BE2C (cell line): ENCODE results near the gene TOP3B.
"Not testable (repeated sequence)": the region's sequence is repeated elsewhere in the genome, so short reads cannot be mapped to it uniquely, and the experiment has no call there.

ENCODE experiments used
- DNase-seq: peaks from one replicate; pipeline ENCODE4 v3.0.0-alpha.2; 2020
- H3K27me3 ChIP-seq: fragments of 250-450 bp; sonication (Bioruptor Pico); 2 replicates; pipeline ENCODE4 v1.5.1; 2020; ENCODE audit warnings: mild to moderate bottlenecking
- H3K36me3 ChIP-seq: fragments of 250-450 bp; sonication (Bioruptor Pico); 2 replicates; pipeline ENCODE4 v1.5.1; 2020; ENCODE audit warnings: mild to moderate bottlenecking
- H3K4me1 ChIP-seq: fragments of 250-450 bp; sonication (Bioruptor Pico); 2 replicates; pipeline ENCODE4 v1.5.1; 2020
- H3K4me3 ChIP-seq: 2 replicates; pipeline ENCODE4 v1.5.1; 2011; ENCODE audit warnings: low read depth, low read length
- H3K9me3 ChIP-seq: fragments of 250-450 bp; sonication (Bioruptor Pico); 2 replicates; pipeline ENCODE4 v1.5.1; 2020
- CTCF ChIP-seq: IDR thresholded peaks from 2 replicates; pipeline ENCODE4 v1.5.1; 2012; ENCODE audit warnings: mild to moderate bottlenecking, low read depth, low read length

The TOP3B gene

GRCh38 chr22:21917181-21917958 is 65.2 kb downstream of the TOP3B start:
- no peak for DNase-seq
- Histone ChIP-seq H3K4me3 (no peak overlapping the region), H3K36me3 (no peaks in the 10 kb centered on the region), H3K4me1 (no peaks in the 10 kb centered on the region), H3K9me3 (no peaks in the 10 kb centered on the region), H3K27me3 (no peaks in the 10 kb centered on the region)
- TF ChIP-seq CTCF = no peak

GRCh38 chr22:21916309-21916918 is 66.2 kb downstream of the TOP3B start:
- no peak for DNase-seq
- Histone ChIP-seq H3K36me3 (no peaks in the 10 kb centered on the region), H3K4me1 (no peaks in the 10 kb centered on the region), H3K27me3 (no peaks in the 10 kb centered on the region), H3K4me3 (no peak overlapping the region), H3K9me3 (no peaks in the 10 kb centered on the region)
- TF ChIP-seq CTCF = no peak

GRCh38 chr22:21915624-21916308 is 66.8 kb downstream of the TOP3B start:
- no peak for DNase-seq
- TF ChIP-seq CTCF = no peak
- no peaks in the 10 kb centered on the region for H3K36me3 ChIP-seq

GRCh38 chr22:21914033-21914642 is 68.4 kb downstream of the TOP3B start:
- not testable (repeated sequence) for H3K4me1 ChIP-seq, H3K36me3 ChIP-seq, H3K27me3 ChIP-seq, H3K9me3 ChIP-seq, DNase-seq, H3K4me3 ChIP-seq

More at GRCh38 chr22:21915624-21916308, 66.8 kb downstream of the TOP3B start:
- Histone ChIP-seq H3K27me3 (no peaks in the 10 kb centered on the region), H3K9me3 (no peaks in the 10 kb centered on the region), H3K4me1 (no peaks in the 10 kb centered on the region), H3K4me3 (no peak overlapping the region)

- not testable (repeated sequence) for DNase-seq, H3K4me3 ChIP-seq, H3K36me3 ChIP-seq, H3K9me3 ChIP-seq, H3K27me3 ChIP-seq, H3K4me1 ChIP-seq
Observed at GRCh38 chr22:21910367-21910766, 72.2 kb downstream of the TOP3B start.

GRCh38 chr22:21909871-21910270 is 72.7 kb downstream of the TOP3B start:
- H3K36me3 ChIP-seq = no peaks in the 10 kb centered on the region
- no peaks in the 10 kb centered on the region for H3K4me1 ChIP-seq
- H3K4me3 ChIP-seq = no peak overlapping the region
- no peaks in the 10 kb centered on the region for H3K9me3 ChIP-seq
- DNase-seq = no peak
- H3K27me3 ChIP-seq = no peaks in the 10 kb centered on the region
- TF ChIP-seq CTCF = no peak
